NB4 (cell line): Measurements from ENCODE around the gene FPGS.

Experiments
- MYC ChIP-seq: IDR thresholded peaks from 2 replicates; pipeline ENCODE4 v1.6.1; 2011; ENCODE audit warnings: low read depth, low read length
- POLR2A ChIP-seq: IDR thresholded peaks from 2 replicates; pipeline ENCODE4 v1.6.1; 2011; ENCODE audit warnings: mild to moderate bottlenecking; ENCODE audit not compliant: insufficient read length; ENCODE audit errors: extremely low read depth
- TF ChIP-seq, protein P1 (sequence below): IDR thresholded peaks from one replicate; pipeline ENCODE4 v1.5.1; 2012; ENCODE audit warnings: low read depth, low read length
- TF ChIP-seq, protein P2 (sequence below): IDR thresholded peaks from 2 replicates; pipeline ENCODE4 v1.6.1; 2011; ENCODE audit warnings: low read depth, low read length

DNA sequence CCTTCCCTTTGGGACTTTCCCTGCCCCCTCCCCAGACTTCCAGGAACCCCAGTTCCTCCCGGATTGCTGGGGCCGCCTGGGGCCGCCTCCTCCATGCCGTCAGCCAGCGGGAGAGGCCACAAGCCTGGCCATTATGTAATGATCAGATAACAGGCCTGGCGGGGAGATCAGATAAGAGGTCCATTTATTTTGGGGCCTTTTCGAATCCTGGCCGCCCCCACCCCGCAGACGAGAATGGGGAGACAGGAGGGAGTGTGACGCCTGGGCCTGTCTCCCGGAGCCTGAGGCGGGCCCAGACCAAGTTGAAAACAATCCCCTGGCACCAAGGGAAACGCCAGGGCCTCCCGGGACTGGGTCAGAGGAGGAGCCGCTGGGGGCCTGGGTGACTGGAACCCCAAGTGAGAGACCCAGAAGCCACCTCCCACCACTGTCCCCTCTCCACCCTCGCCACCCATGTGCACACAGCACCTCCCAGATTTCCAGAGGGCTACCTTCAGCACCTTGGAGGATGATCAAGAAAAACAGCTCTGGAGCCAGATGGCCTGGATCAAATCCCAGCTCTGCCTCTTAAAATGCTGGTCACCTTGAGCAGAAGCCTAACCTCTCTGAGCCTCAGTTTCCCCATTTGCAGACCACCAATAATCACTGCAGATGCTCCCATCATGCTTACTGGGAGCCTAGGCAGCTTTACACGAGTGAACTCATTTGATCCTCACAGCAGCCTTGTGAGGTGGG is 43.9 kb downstream of the FPGS start:
- TF ChIP-seq, protein P1, sequence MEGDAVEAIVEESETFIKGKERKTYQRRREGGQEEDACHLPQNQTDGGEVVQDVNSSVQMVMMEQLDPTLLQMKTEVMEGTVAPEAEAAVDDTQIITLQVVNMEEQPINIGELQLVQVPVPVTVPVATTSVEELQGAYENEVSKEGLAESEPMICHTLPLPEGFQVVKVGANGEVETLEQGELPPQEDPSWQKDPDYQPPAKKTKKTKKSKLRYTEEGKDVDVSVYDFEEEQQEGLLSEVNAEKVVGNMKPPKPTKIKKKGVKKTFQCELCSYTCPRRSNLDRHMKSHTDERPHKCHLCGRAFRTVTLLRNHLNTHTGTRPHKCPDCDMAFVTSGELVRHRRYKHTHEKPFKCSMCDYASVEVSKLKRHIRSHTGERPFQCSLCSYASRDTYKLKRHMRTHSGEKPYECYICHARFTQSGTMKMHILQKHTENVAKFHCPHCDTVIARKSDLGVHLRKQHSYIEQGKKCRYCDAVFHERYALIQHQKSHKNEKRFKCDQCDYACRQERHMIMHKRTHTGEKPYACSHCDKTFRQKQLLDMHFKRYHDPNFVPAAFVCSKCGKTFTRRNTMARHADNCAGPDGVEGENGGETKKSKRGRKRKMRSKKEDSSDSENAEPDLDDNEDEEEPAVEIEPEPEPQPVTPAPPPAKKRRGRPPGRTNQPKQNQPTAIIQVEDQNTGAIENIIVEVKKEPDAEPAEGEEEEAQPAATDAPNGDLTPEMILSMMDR, result no peak
- no peak for TF ChIP-seq POLR2A
- TF ChIP-seq MYC, result no peak
- TF ChIP-seq, protein P2, sequence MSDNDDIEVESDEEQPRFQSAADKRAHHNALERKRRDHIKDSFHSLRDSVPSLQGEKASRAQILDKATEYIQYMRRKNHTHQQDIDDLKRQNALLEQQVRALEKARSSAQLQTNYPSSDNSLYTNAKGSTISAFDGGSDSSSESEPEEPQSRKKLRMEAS, result no peak
